Stimulated activated CD8-positive, alpha-beta memory T cell treated with anti-CD3 and anti-CD28 coated beads, Interleukin-15, amount 100 ng/mL, for 48 hours (primary cell): ENCODE measurements around the gene MPV17L2.
"Not testable (repeated sequence)": the region's sequence is repeated elsewhere in the genome, so short reads cannot be mapped to it uniquely, and the experiment has no call there.

Source experiments
- DNase-seq, 2 donors: peaks; one replicate each; pipeline ENCODE4 v3.0.0-alpha.2; 2020; ENCODE audit warnings: low read depth in 2 of 2

Gene MPV17L2

GRCh38 chr19:18192673-18193387, at the start of gene MPV17L2:
Gene MPV17L2, plus strand, starts transcription at chr19:18193218. Its CDS starts 64 bp downstream, at chr19:18193282.
- DNase-seq: peak; percentile 97 to 98

- DNase-seq: no peak
Measured at GRCh38 chr19:18143902-18144301, 49.1 kb upstream of the MPV17L2 start.

GRCh38 chr19:18144361-18144760, 48.7 kb upstream of the MPV17L2 start:
- DNase-seq: no peak

- no peak for DNase-seq
Measured at GRCh38 chr19:18144906-18145305, 48.1 kb upstream of the MPV17L2 start.

- DNase-seq: no peak
Measured at GRCh38 chr19:18145391-18145999, 47.5 kb upstream of the MPV17L2 start.

- DNase-seq: no peak
Measured at GRCh38 chr19:18147396-18147795, 45.6 kb upstream of the MPV17L2 start.

- DNase-seq: no peak
Measured at GRCh38 chr19:18149596-18149975, 43.4 kb upstream of the MPV17L2 start.

- DNase-seq: no peak
Measured at GRCh38 chr19:18150776-18151624, 42.0 kb upstream of the MPV17L2 start.

GRCh38 chr19:18152442-18152816, 40.6 kb upstream of the MPV17L2 start:
- DNase-seq: peak; percentile 94 to 96

- peak; percentile 99 to 100 for DNase-seq
Measured at GRCh38 chr19:18152817-18153555, 40.0 kb upstream of the MPV17L2 start, which contains the start of gene PIK3R2. Gene PIK3R2, plus strand, starts transcription at chr19:18153163. Its CDS starts 2,717 bp downstream, at chr19:18155880.

- no peak for DNase-seq
Measured at GRCh38 chr19:18153556-18154134, 39.4 kb upstream of the MPV17L2 start.

- no peak for DNase-seq
Measured at GRCh38 chr19:18155095-18156087, 37.6 kb upstream of the MPV17L2 start.

- DNase-seq: no peak
Measured at GRCh38 chr19:18156268-18156667, 36.8 kb upstream of the MPV17L2 start.

GRCh38 chr19:18156841-18157464, 36.1 kb upstream of the MPV17L2 start:
- no peak for DNase-seq

GRCh38 chr19:18157465-18158063, 35.5 kb upstream of the MPV17L2 start:
- DNase-seq: no peak

GRCh38 chr19:18158467-18158866, 34.6 kb upstream of the MPV17L2 start:
- DNase-seq: no peak

GRCh38 chr19:18159059-18159616, 33.9 kb upstream of the MPV17L2 start:
- DNase-seq: not testable (repeated sequence)

GRCh38 chr19:18159810-18160209, 33.2 kb upstream of the MPV17L2 start:
- DNase-seq: no peak

GRCh38 chr19:18160493-18160970, 32.5 kb upstream of the MPV17L2 start:
- DNase-seq: no peak
